ENCODE measurements around the gene YKT6.
A peak's percentile ranks its signal among the peaks of the same experiment; 100 is the strongest.

The YKT6 gene

DNA sequence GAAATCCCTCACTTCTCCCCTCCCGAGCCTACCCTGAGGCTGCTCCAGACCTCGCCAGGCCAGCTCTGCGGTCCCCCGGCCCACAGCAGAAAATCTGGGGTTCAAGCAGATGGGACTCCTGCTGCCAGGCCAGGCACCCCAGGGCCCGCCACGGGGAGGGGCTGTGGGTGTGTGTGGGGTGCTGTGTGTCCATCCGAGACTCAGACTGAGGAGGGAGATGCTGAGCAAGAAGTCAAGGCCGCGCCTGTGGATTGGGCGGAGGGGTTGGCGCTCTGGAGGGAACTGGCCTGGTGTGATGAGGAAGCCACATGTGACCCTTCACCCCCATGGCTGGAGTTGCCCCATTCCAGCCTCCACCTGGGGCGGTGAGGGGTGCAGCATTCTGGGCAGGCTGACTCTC, 51.1 kb downstream of the YKT6 start:
- TF ChIP-seq TAF1 (IDR thresholded peaks at IDR 0.05; ENCODE audit: borderline replicate concordance, insufficient read depth, low read length) = no peak
- TF ChIP-seq FOXP2 (optimal IDR thresholded peaks at IDR 0.05; ENCODE audit: borderline replicate concordance, extremely low read depth, extremely low read length, insufficient read depth) = no peak
- no peak for TF ChIP-seq SIN3A (IDR thresholded peaks at IDR 0.05; ENCODE audit: borderline replicate concordance, insufficient read depth, low read length)
- TF ChIP-seq POLR2AphosphoS5 (IDR thresholded peaks at IDR 0.05; ENCODE audit: low read depth, low read length) = no peak
- TF ChIP-seq, protein P1, sequence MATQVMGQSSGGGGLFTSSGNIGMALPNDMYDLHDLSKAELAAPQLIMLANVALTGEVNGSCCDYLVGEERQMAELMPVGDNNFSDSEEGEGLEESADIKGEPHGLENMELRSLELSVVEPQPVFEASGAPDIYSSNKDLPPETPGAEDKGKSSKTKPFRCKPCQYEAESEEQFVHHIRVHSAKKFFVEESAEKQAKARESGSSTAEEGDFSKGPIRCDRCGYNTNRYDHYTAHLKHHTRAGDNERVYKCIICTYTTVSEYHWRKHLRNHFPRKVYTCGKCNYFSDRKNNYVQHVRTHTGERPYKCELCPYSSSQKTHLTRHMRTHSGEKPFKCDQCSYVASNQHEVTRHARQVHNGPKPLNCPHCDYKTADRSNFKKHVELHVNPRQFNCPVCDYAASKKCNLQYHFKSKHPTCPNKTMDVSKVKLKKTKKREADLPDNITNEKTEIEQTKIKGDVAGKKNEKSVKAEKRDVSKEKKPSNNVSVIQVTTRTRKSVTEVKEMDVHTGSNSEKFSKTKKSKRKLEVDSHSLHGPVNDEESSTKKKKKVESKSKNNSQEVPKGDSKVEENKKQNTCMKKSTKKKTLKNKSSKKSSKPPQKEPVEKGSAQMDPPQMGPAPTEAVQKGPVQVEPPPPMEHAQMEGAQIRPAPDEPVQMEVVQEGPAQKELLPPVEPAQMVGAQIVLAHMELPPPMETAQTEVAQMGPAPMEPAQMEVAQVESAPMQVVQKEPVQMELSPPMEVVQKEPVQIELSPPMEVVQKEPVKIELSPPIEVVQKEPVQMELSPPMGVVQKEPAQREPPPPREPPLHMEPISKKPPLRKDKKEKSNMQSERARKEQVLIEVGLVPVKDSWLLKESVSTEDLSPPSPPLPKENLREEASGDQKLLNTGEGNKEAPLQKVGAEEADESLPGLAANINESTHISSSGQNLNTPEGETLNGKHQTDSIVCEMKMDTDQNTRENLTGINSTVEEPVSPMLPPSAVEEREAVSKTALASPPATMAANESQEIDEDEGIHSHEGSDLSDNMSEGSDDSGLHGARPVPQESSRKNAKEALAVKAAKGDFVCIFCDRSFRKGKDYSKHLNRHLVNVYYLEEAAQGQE (IDR thresholded peaks at IDR 0.05; ENCODE audit: insufficient read depth in 1 of 2, low read depth in 2 of 2, low read length in 2 of 2) = no peak

DNA sequence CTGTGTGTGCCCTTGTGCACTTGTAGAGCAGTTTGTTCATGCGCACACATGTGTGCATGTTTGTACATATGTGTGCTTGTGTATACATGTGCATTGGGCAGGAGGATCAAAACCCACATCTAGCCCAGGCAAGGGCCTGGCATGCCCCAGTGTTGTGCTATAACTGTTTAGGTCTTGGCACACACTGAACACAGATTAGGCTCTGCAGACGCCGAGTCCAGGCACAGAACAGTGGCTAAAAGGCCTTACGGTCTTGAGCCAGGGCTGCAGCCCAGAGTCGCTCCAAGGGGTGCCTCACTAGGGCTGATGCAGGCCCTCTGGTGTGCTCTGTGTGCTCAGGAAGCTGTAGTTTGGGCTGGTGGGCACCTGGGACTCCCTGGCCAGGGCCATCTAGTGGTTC, 55.7 kb downstream of the YKT6 start:
- TF ChIP-seq TAF1 (IDR thresholded peaks at IDR 0.05; ENCODE audit: borderline replicate concordance, insufficient read depth, low read length) = no peak
- TF ChIP-seq SIN3A (IDR thresholded peaks at IDR 0.05; ENCODE audit: borderline replicate concordance, insufficient read depth, low read length) = no peak
- TF ChIP-seq POLR2AphosphoS5 (IDR thresholded peaks at IDR 0.05; ENCODE audit: low read depth, low read length) = no peak
- TF ChIP-seq, protein P1 (IDR thresholded peaks at IDR 0.05; ENCODE audit: insufficient read depth in 1 of 2, low read depth in 2 of 2, low read length in 2 of 2) = no peak
- TF ChIP-seq FOXP2 (optimal IDR thresholded peaks at IDR 0.05; ENCODE audit: borderline replicate concordance, extremely low read depth, extremely low read length, insufficient read depth) = no peak

DNA sequence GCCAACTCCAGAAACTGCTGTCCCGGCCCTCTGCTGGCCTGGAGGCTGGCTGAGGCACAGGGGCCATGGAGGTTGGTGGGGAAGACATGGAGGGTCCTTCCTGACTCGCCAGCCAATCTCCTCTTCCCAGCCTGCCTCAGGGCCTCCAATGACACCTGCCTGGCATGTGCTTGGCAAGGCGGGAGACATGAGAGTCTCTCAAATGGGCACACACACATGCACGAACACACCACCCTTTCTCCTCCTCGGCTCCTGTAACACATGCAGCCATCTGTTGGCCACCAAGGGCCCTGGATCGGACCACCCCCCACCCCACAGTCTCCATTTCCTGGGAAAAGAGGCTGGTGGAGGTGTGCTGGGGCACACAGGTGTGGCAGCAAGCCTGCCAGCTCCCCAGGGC, 56.4 kb downstream of the YKT6 start:
- TF ChIP-seq, protein P1 (IDR thresholded peaks at IDR 0.05; ENCODE audit: insufficient read depth in 1 of 2, low read depth in 2 of 2, low read length in 2 of 2) = no peak
- TF ChIP-seq POLR2AphosphoS5 (IDR thresholded peaks at IDR 0.05; ENCODE audit: low read depth, low read length) (no peak), FOXP2 (optimal IDR thresholded peaks at IDR 0.05; ENCODE audit: borderline replicate concordance, extremely low read depth, extremely low read length, insufficient read depth) (no peak), TAF1 (IDR thresholded peaks at IDR 0.05; ENCODE audit: borderline replicate concordance, insufficient read depth, low read length) (no peak), SIN3A (IDR thresholded peaks at IDR 0.05; ENCODE audit: borderline replicate concordance, insufficient read depth, low read length) (no peak)

DNA sequence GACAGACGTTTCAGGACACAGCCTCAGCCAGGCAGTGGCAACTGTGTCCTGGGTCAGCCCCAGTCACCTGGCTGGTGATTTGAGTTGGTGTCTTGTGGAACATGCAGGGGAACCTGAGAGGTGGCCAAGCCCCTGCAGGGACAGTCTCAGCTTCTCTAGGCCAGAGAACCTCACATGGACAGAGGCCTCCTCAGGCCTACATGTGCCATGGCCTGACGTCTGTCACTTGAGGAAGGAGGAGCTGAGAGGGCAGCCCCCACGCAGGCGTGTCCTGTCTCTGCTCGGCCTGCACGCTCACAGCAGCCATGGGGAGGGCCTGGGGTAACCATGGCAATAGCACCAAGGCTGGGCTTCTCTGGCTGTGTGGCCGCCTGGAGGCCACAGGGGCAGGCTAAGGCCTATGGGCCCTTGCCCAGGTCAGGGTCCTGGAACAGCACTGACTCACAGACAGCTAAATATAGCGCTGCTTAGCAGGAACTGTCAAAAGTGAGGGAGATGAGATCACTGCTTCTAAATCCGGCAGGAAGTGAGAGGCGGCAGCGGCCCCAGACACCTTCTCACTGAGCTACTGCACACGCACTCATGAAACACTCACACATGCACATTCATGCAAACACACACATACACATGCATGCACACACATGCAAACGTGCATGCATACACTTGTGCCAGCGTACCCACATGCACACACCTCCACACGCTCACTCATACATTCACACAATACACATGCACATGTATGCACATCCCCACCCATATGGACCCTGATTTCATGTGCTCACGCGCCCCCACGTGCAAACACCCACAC, 57.0 kb downstream of the YKT6 start:
- TF ChIP-seq TAF1 (IDR thresholded peaks at IDR 0.05; ENCODE audit: borderline replicate concordance, insufficient read depth, low read length) (no peak), POLR2AphosphoS5 (IDR thresholded peaks at IDR 0.05; ENCODE audit: low read depth, low read length) (0 out of 2 replicates have a peak, but pooled peaks have one; percentile 21)
- TF ChIP-seq, protein P1 (IDR thresholded peaks at IDR 0.05; ENCODE audit: insufficient read depth in 1 of 2, low read depth in 2 of 2, low read length in 2 of 2) = peak in 1 of 2 experiments; percentile 46; a peak in 1 of 4 replicates

All from PFSK-1 (cell line).